HFFc6 (cell line): Measurements from ENCODE around the gene SCN3B. TPM values are rescaled to one million over a fixed set of nuclear protein-coding genes. Genes with fewer than 3 reads are reported as not detected.

Experiments used
- DNase-seq: peaks from one replicate; pipeline ENCODE4 v3.0.0-alpha.2; 2018
- H3K27ac Mint-ChIP-seq: 2 replicates; pipeline ENCODE4 v1.8.0; 2020; ENCODE audit warnings: mild to moderate bottlenecking, mixed read lengths
- H3K27me3 Mint-ChIP-seq: 2 replicates; pipeline ENCODE4 v1.8.0; 2021; ENCODE audit warnings: mild to moderate bottlenecking, moderate library complexity, mixed read lengths; ENCODE audit not compliant: insufficient read depth
- H3K36me3 Mint-ChIP-seq: 2 replicates; pipeline ENCODE4 v1.8.0; 2021; ENCODE audit warnings: low read depth, mixed read lengths
- H3K4me1 Mint-ChIP-seq: 2 replicates; pipeline ENCODE4 v1.8.0; 2020; ENCODE audit warnings: low read depth, mixed read lengths
- H3K4me3 Mint-ChIP-seq: 2 replicates; pipeline ENCODE4 v1.8.0; 2020; ENCODE audit warnings: mild to moderate bottlenecking, moderate library complexity, mixed read lengths
- H3K9me3 Mint-ChIP-seq: 2 replicates; pipeline ENCODE4 v1.8.0; 2020; ENCODE audit warnings: mild to moderate bottlenecking, mixed read lengths
- total RNA-seq, 6 experiments: library from RNA; stranded (reverse); fragmentation: NEBNext Ultra II Directional; extraction: Animal tissue kit (Norgen Biotek cat#: 25700); gene quantifications; 2 replicates in 1 of 6; 3 replicates in 5 of 6; pipeline ENCODE4 v1.2.3, GENCODE V29; 2021
- TF ChIP-seq, protein P1 (sequence below): fragments of 200-600 bp; sonication (generic); IDR thresholded peaks from 2 replicates; pipeline ENCODE4 v1.5.0; 2021; ENCODE audit warnings: antibody characterized with exemption, mild to moderate bottlenecking

Gene SCN3B
- total RNA-seq, 6 experiments from 2014 or later = not detected

DNA sequence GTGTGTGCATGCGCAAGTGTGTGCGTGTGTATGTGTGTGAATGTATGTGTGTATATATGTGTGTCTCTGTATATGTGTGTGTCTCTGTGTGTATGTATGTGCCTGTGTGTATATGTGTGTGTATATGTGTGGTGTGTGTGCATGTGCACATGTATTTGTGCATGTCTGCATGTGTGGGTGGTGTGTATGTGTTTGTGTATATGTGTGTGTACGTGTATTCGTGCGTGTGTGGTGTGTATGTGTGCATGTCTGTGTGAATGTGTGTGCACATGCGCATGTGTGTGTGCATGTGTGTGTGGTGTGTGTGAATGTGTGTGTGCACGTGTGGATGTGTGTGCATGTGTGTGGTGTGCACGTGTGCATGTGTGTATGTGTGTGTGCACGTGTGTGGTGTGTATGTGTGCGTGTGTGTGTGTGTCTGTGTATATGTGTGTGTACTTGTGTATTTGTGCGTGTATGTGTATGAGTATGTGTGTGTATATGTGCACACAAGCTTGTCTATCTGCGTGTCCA lies 71.4 kb downstream of the SCN3B start:
- Mint-ChIP-seq H3K36me3 (peaks cover 12% of the 10 kb centered on the region; the same call in 1 of the 2 replicates), H3K27me3 (peaks cover 6% of the 10 kb centered on the region; the same call in 1 of the 2 replicates), H3K9me3 (no peaks in the 10 kb centered on the region), H3K4me1 (peaks cover 22% of the 10 kb centered on the region), H3K4me3 (no peak overlapping the region), H3K27ac (no peak overlapping the region)
- DNase-seq = no peak
- TF ChIP-seq, protein P1, sequence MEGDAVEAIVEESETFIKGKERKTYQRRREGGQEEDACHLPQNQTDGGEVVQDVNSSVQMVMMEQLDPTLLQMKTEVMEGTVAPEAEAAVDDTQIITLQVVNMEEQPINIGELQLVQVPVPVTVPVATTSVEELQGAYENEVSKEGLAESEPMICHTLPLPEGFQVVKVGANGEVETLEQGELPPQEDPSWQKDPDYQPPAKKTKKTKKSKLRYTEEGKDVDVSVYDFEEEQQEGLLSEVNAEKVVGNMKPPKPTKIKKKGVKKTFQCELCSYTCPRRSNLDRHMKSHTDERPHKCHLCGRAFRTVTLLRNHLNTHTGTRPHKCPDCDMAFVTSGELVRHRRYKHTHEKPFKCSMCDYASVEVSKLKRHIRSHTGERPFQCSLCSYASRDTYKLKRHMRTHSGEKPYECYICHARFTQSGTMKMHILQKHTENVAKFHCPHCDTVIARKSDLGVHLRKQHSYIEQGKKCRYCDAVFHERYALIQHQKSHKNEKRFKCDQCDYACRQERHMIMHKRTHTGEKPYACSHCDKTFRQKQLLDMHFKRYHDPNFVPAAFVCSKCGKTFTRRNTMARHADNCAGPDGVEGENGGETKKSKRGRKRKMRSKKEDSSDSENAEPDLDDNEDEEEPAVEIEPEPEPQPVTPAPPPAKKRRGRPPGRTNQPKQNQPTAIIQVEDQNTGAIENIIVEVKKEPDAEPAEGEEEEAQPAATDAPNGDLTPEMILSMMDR = no peak

DNA sequence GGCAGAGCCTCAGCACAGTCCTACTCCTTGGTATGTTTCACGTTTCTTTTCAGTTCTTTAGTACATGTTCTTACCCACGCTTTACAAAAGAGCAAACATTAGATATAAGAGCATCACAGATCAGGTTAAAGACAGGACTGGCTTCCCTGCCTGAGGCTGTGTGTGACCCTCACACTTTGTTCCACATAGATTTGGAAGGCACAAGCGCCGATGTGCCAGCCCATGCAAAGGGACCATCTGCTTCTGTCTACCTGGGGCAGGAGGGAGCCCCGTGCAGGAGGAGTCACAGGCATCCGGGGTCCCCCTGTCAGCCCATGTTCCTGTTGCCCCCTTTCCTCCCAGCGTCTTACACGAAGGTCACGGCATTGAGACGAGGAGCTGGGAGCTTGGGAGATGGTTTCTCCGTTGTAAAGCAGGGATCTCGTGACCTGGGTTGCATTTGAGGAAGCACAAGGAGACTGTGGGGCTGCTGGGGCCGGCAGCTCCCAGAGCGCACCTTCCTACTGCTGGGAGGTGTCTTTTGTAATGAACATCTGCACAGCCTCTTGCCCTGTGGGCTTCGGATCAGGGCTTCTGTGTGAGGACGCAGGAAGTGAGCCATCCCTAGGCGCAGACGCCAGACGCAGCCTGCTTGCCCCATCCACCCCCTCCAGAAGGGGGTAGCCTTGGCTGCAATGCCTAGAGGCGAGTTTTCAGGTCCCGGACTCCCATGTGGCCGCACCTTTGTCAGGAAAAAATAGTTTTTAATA lies 72.6 kb downstream of the SCN3B start:
- no peak for DNase-seq
- TF ChIP-seq, protein P1 = 0 out of 2 replicates have a peak, but pooled peaks have one; percentile 9
- Mint-ChIP-seq H3K4me3 (no peak overlapping the region), H3K27ac (no peak overlapping the region), H3K9me3 (no peaks in the 10 kb centered on the region), H3K27me3 (peaks cover 6% of the 10 kb centered on the region; the same call in 1 of the 2 replicates), H3K36me3 (peaks cover 12% of the 10 kb centered on the region; the same call in 1 of the 2 replicates), H3K4me1 (peaks cover 21% of the 10 kb centered on the region)

DNA sequence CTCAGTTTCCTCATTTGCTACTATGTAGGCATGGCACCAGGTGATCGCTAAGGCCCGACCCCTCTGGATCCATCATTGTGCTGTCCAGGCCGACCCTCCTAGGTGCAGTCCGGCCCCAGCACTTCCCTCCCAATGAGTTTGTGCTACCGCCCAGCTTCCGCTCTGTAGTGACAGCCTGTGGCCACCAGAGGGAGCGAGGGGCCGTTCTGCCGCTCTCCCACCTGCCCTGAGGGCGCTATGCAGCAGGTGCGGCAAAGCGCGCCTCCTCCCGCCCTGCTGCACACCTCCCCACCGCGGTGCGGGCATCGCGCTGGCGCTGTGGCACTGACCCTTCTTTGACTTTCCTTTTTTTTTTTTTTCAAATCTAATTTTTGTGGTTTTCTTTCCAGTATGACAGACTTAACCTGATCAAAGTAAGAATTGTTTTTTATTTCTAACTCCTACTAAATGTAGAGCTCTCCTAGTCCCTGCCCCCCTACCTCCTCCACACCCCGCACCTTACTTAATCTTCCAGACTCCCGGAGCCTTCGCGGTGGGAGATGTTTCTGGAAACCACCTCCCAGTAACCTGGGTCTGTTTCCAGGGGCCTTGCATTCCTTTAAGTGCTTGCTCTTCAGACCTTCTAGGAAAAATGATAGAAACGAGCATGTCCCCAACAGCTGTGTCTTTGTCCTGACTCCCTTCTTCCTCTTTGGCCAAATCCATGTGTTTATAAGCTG lies 73.7 kb downstream of the SCN3B start:
- DNase-seq = peak; percentile 32
- H3K4me1 Mint-ChIP-seq = peaks cover 21% of the 10 kb centered on the region
- TF ChIP-seq, protein P1 = peak; percentile 94
- H3K27me3 Mint-ChIP-seq = peaks cover 6% of the 10 kb centered on the region; the same call in 1 of the 2 replicates
- H3K36me3 Mint-ChIP-seq = peaks cover 9% of the 10 kb centered on the region; the same call in 1 of the 2 replicates
- H3K27ac Mint-ChIP-seq = no peak overlapping the region
- no peak overlapping the region for H3K4me3 Mint-ChIP-seq
- no peaks in the 10 kb centered on the region for H3K9me3 Mint-ChIP-seq

DNA sequence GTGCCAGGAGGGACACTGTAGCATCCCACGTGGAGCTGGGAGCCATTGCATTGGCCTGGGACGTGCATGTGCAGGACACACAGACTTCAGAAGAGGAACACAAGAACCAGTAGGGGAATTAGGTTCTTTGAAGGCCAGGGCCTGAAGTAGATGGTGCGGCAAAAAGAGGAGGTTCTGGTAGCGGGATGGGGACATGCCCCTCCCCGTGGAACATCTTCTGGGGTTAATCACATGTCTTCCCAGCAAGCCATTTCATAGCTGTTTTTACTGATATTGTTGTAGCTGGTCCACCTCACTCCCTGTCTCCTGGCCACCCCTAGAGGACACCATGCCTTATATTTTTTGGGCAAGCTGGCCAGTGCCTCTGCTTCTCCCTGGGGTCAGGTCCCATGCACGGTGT lies 74.3 kb downstream of the SCN3B start:
- Mint-ChIP-seq H3K27ac (no peak overlapping the region), H3K4me1 (peaks cover 19% of the 10 kb centered on the region), H3K4me3 (no peak overlapping the region), H3K36me3 (peaks cover 6% of the 10 kb centered on the region; the same call in 1 of the 2 replicates), H3K27me3 (peaks cover 6% of the 10 kb centered on the region; the same call in 1 of the 2 replicates), H3K9me3 (no peaks in the 10 kb centered on the region)
- DNase-seq = no peak
- TF ChIP-seq, protein P1 = no peak

DNA sequence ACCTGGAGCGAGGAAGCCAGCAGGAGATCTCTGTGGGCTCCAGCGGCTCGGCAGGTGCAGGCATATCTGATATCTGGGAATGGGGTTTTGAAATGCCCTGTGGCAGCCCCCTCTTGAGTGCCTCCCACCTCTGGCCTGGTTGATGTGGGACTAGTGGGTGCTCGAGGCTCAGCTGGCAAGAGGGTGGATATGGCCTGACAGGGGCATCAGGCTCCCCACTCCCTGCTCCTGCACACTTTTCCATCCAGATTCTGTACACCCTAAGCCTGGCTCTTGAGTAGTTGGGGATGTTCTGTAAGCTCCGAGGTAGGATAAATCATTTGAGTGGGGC lies 75.0 kb downstream of the SCN3B start:
- H3K27ac Mint-ChIP-seq = no peak overlapping the region

More for the DNA sequence above, 75.0 kb downstream of the SCN3B start:
- H3K4me3 Mint-ChIP-seq = no peak overlapping the region
- H3K9me3 Mint-ChIP-seq = no peaks in the 10 kb centered on the region
- TF ChIP-seq, protein P1 = no peak
- no peak for DNase-seq
- H3K36me3 Mint-ChIP-seq = peaks cover 6% of the 10 kb centered on the region; the same call in 1 of the 2 replicates
- H3K4me1 Mint-ChIP-seq = peaks cover 26% of the 10 kb centered on the region
- peaks cover 6% of the 10 kb centered on the region; the same call in 1 of the 2 replicates for H3K27me3 Mint-ChIP-seq

Other genes starting within 250 kb of the SCN3B start
- gene GRAMD1B, start 224.4 kb downstream of the SCN3B start, total RNA-seq = 10 to 100 TPM; 46.1 to 54.5 (median 51.3) TPM
- gene ZNF202, start 87.0 kb upstream of the SCN3B start, total RNA-seq = 1 to 10 TPM; 5.4 to 8.3 (median 6.8) TPM
- gene OR6X1, start 99.9 kb upstream of the SCN3B start, total RNA-seq = not detected
- gene OR6M1, start 151.7 kb upstream of the SCN3B start, total RNA-seq = not detected
- not detected for gene TMEM225, start 231.0 kb upstream of the SCN3B start, total RNA-seq
- gene OR8D4, start 247.5 kb upstream of the SCN3B start, total RNA-seq = not detected